Measurements from ENCODE around the gene MIEN1. TPM values are rescaled to one million over a fixed set of nuclear protein-coding genes. Genes with fewer than 3 reads are reported as not detected.

The MIEN1 gene
- total RNA-seq, 1 experiment from 2014 or later, result 40.6 TPM

- no peak overlapping the region for H3K4me3 Mint-ChIP-seq
These were observed 42.9 kb upstream of the MIEN1 start for GRCh38 chr17:39772987-39773934.

GRCh38 chr17:39772415-39772814 is 42.1 kb upstream of the MIEN1 start:
- Mint-ChIP-seq H3K4me3 (no peak overlapping the region), H3K4me1 (peaks cover 8% of the 10 kb centered on the region), H3K36me3 (no peaks in the 10 kb centered on the region), H3K27me3 (ENCODE audit: low read depth) (no peaks in the 10 kb centered on the region; the same call in 1 of the 2 replicates), H3K27ac (no peak overlapping the region), H3K9me3 (no peaks in the 10 kb centered on the region)
- ATAC-seq, result no peak
- ChIA-PET POLR2A (interaction anchor here (0.6 to 1.1 kb wide), 2 partner anchors 20 to 132 kb away, joined by 3 read pairs; no protein-coding TSS in a partner anchor), CTCF (interaction anchor here (0.8 to 1.0 kb wide), 2 partner anchors 42 to 151 kb away, joined by 3 read pairs; partner anchors contain the start of gene MIEN1)
- DNase-seq (ENCODE audit: low spot score), result no peak
- no peak for TF ChIP-seq OVOL2 (CRISPR knock-in tag; IDR thresholded peaks at IDR 0.05; ENCODE audit: borderline replicate concordance)
- TF ChIP-seq ZNF263 (CRISPR knock-in tag; IDR thresholded peaks at IDR 0.05; ENCODE audit: low read depth), result no peak
- TF ChIP-seq CDX4 (CRISPR knock-in tag; IDR thresholded peaks at IDR 0.05; ENCODE audit: borderline replicate concordance), result no peak
- no peak for TF ChIP-seq ZNF416 (CRISPR knock-in tag; IDR thresholded peaks at IDR 0.05)
- TF ChIP-seq SP1 (CRISPR knock-in tag; conservative IDR thresholded peaks at IDR 0.05), result no peak
- no peak for TF ChIP-seq RELA (CRISPR knock-in tag; IDR thresholded peaks at IDR 0.05; ENCODE audit: borderline replicate concordance)
- no peak for TF ChIP-seq SMAD3 (CRISPR knock-in tag; IDR thresholded peaks at IDR 0.05; ENCODE audit: borderline replicate concordance)
- TF ChIP-seq HMGXB4 (CRISPR knock-in tag; IDR thresholded peaks at IDR 0.05), result no peak
- no peak for TF ChIP-seq TEAD4 (CRISPR knock-in tag; IDR thresholded peaks at IDR 0.05)

More at GRCh38 chr17:39772987-39773934, 42.9 kb upstream of the MIEN1 start:
- H3K36me3 Mint-ChIP-seq, result no peaks in the 10 kb centered on the region
- ChIA-PET CTCF (no interaction called here), POLR2A (no interaction called here)
- no peak for TF ChIP-seq MYBL2 (CRISPR knock-in tag; IDR thresholded peaks at IDR 0.05)
- TF ChIP-seq ATF6 (CRISPR knock-in tag; IDR thresholded peaks at IDR 0.05), result no peak
- TF ChIP-seq AR (CRISPR knock-in tag; IDR thresholded peaks at IDR 0.05), result no peak
- TF ChIP-seq USF2 (CRISPR knock-in tag; IDR thresholded peaks at IDR 0.05), result no peak
- TF ChIP-seq ERG (CRISPR knock-in tag; IDR thresholded peaks at IDR 0.05), result no peak
- no peak for TF ChIP-seq ZNF317 (CRISPR knock-in tag; IDR thresholded peaks at IDR 0.05; ENCODE audit: borderline replicate concordance, low read depth)
- no peak for TF ChIP-seq GRHL2 (CRISPR knock-in tag; IDR thresholded peaks at IDR 0.05; ENCODE audit: insufficient replicate concordance, severe bottlenecking)
- no peak for TF ChIP-seq ZNF219 (CRISPR knock-in tag; IDR thresholded peaks at IDR 0.05; ENCODE audit: borderline replicate concordance)
- no peak for TF ChIP-seq NR3C1 (CRISPR knock-in tag; conservative IDR thresholded peaks at IDR 0.05; ENCODE audit: low read depth)
- H3K4me1 Mint-ChIP-seq, result peaks cover 12% of the 10 kb centered on the region
- ATAC-seq (no peak), DNase-seq (ENCODE audit: low spot score) (no peak)
- no peaks in the 10 kb centered on the region for H3K27me3 Mint-ChIP-seq (ENCODE audit: low read depth)
- no peak overlapping the region for H3K27ac Mint-ChIP-seq
- H3K9me3 Mint-ChIP-seq, result no peaks in the 10 kb centered on the region

Measured in WTC11 (cell line).